HepG2 (cell line): ENCODE data around the gene MRPL20. TPM values are rescaled to one million over a fixed set of nuclear protein-coding genes. Genes with fewer than 3 reads are reported as not detected.

Experiments used
- CENPX ChIP-seq: sonication (generic); formaldehyde crosslinking; IDR thresholded peaks from 2 replicates; pipeline ENCODE4 v1.9.0; 2021; ENCODE audit warnings: mild to moderate bottlenecking, missing genetic modification reagents, moderate library complexity
- HDAC6 ChIP-seq: fragments of 200-600 bp; sonication (generic); IDR thresholded peaks from 2 replicates; pipeline ENCODE4 v1.7.0; 2017; ENCODE audit warnings: mild to moderate bottlenecking, antibody characterized with exemption, low read length, low read depth
- HHEX ChIP-seq: IDR thresholded peaks from 2 replicates; pipeline ENCODE4 v1.6.1; 2016; ENCODE audit warnings: control low read depth
- HNRNPLL ChIP-seq: fragments of 200-400 bp; formaldehyde crosslinking; IDR thresholded peaks from 2 replicates; pipeline ENCODE4 v1.6.1; 2017; ENCODE audit warnings: mild to moderate bottlenecking, low read depth, low read length; ENCODE audit not compliant: poor library complexity, severe bottlenecking
- KLF11 ChIP-seq: IDR thresholded peaks from 2 replicates; pipeline ENCODE4 v1.6.1; 2016; ENCODE audit warnings: missing compliant biosample characterization
- U2AF2 ChIP-seq: fragments of 200-400 bp; formaldehyde crosslinking; IDR thresholded peaks from 2 replicates; pipeline ENCODE4 v1.6.1; 2017; ENCODE audit warnings: low read depth, mild to moderate bottlenecking, low read length
- ZBTB3 ChIP-seq: sonication (generic); formaldehyde crosslinking; IDR thresholded peaks from 2 replicates; pipeline ENCODE4 v1.4.0; 2020; ENCODE audit warnings: low read depth, mild to moderate bottlenecking, moderate library complexity, missing genetic modification reagents, borderline replicate concordance
- ZBTB40 ChIP-seq, 2 experiments: fragments of 450-650 bp in 1 of 2; sonication (generic) in 1 of 2; formaldehyde crosslinking in 1 of 2; IDR thresholded peaks; 2 replicates each; pipeline versions ENCODE4 v1.6.1 to v1.8.0; 2016 to 2022; ENCODE audit warnings: antibody characterized with exemption in 1 of 2, mild to moderate bottlenecking in 1 of 2, missing genetic modification reagents in 1 of 2
- ZNF224 ChIP-seq: sonication (generic); formaldehyde crosslinking; IDR thresholded peaks from 2 replicates; pipeline ENCODE4 v1.5.0; 2020; ENCODE audit warnings: mild to moderate bottlenecking, missing genetic modification reagents
- ZNF256 ChIP-seq: sonication (generic); formaldehyde crosslinking; conservative IDR thresholded peaks from 2 replicates; pipeline ENCODE4 v1.4.0; 2020; ENCODE audit warnings: missing genetic modification reagents
- ZNF350 ChIP-seq: sonication (generic); formaldehyde crosslinking; IDR thresholded peaks from 2 replicates; pipeline ENCODE4 v1.4.0; 2020; ENCODE audit warnings: mild to moderate bottlenecking, low read depth, missing genetic modification reagents, borderline replicate concordance
- ZNF749 ChIP-seq: sonication (generic); formaldehyde crosslinking; IDR thresholded peaks from 2 replicates; pipeline ENCODE4 v1.8.0; 2022; ENCODE audit warnings: mild to moderate bottlenecking, missing genetic modification reagents, moderate library complexity, borderline replicate concordance
- ZNF772 ChIP-seq: sonication (generic); formaldehyde crosslinking; IDR thresholded peaks from 2 replicates; pipeline ENCODE4 v1.5.0; 2020; ENCODE audit warnings: mild to moderate bottlenecking, missing genetic modification reagents
- polyA plus RNA-seq, 8 experiments: library from polyadenylated mRNA; depleted of rRNA in 3 of 8; stranded (reverse) in 7 of 8; unstranded in 1 of 8; fragments of >200 nt; fragmentation: Illumina TruSeq in 4 of 8; extraction: Trizol in 4 of 8; gene quantifications; 2 replicates each; pipeline versions ENCODE4 v1.2.1 to v1.2.3, GENCODE V29; 2011 to 2016; ENCODE audit warnings: low read depth in 4 of 8, missing spikeins in 1 of 8, mixed read lengths in 1 of 8; ENCODE audit not compliant: insufficient read depth in 1 of 8
- total RNA-seq, 5 experiments: library from RNA; depleted of rRNA; stranded (reverse); fragments of >200 nt; fragmentation: Illumina TruSeq; extraction: Trizol; gene quantifications; 2 replicates each; pipeline ENCODE4 v1.2.3, GENCODE V29; 2016; ENCODE audit warnings: low read depth in 1 of 5
- TF ChIP-seq, protein P1 (sequence below): sonication (generic); formaldehyde crosslinking; IDR thresholded peaks from 2 replicates; pipeline ENCODE4 v1.5.0; 2020; ENCODE audit warnings: missing genetic modification reagents
- TF ChIP-seq, protein P2 (sequence below): sonication (generic); formaldehyde crosslinking; IDR thresholded peaks from 2 replicates; pipeline ENCODE4 v1.8.0; 2022; ENCODE audit warnings: missing genetic modification reagents, mild to moderate bottlenecking, moderate library complexity, borderline replicate concordance

Gene MRPL20
- total and polyA plus RNA-seq, 2 of the 13 experiments (the other 11 are each of a cell fraction or from before 2014, with no cell fraction given) = 59.2 to 127 TPM

GRCh38 chr1:1432951-1433803, 26.1 kb upstream of the MRPL20 start (continued):
- TF ChIP-seq ZBTB40 (IDR thresholded peaks at IDR 0.05) = no peak
- no peak; the same call in none of the 2 replicates for TF ChIP-seq ZBTB40 (CRISPR knock-in tag; IDR thresholded peaks at IDR 0.05)
- TF ChIP-seq KLF11 (CRISPR knock-in tag) = 0 out of 2 replicates have a peak, but pooled peaks have one; percentile 60
- peak; percentile 77; the same call in 1 of the 2 replicates for TF ChIP-seq ZNF350
- no peak for TF ChIP-seq HDAC6
- no peak for TF ChIP-seq CENPX
- TF ChIP-seq, protein P1, sequence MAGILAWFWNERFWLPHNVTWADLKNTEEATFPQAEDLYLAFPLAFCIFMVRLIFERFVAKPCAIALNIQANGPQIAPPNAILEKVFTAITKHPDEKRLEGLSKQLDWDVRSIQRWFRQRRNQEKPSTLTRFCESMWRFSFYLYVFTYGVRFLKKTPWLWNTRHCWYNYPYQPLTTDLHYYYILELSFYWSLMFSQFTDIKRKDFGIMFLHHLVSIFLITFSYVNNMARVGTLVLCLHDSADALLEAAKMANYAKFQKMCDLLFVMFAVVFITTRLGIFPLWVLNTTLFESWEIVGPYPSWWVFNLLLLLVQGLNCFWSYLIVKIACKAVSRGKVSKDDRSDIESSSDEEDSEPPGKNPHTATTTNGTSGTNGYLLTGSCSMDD (CRISPR knock-in tag) = no peak
- no peak for TF ChIP-seq HHEX (CRISPR knock-in tag)
- TF ChIP-seq ZNF256 (CRISPR knock-in tag) = no peak
- TF ChIP-seq ZBTB3 (CRISPR knock-in tag) = peak; percentile 71; the same call in 1 of the 2 replicates
- peak; percentile 91 for TF ChIP-seq HNRNPLL
- TF ChIP-seq ZNF772 = peak; percentile 78; the same call in 1 of the 2 replicates
- peak; percentile 40; the same call in 1 of the 2 replicates for TF ChIP-seq ZNF749
- TF ChIP-seq, protein P2, sequence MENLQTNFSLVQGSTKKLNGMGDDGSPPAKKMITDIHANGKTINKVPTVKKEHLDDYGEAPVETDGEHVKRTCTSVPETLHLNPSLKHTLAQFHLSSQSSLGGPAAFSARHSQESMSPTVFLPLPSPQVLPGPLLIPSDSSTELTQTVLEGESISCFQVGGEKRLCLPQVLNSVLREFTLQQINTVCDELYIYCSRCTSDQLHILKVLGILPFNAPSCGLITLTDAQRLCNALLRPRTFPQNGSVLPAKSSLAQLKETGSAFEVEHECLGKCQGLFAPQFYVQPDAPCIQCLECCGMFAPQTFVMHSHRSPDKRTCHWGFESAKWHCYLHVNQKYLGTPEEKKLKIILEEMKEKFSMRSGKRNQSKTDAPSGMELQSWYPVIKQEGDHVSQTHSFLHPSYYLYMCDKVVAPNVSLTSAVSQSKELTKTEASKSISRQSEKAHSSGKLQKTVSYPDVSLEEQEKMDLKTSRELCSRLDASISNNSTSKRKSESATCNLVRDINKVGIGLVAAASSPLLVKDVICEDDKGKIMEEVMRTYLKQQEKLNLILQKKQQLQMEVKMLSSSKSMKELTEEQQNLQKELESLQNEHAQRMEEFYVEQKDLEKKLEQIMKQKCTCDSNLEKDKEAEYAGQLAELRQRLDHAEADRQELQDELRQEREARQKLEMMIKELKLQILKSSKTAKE (CRISPR knock-in tag) = peak; percentile 97
- TF ChIP-seq ZNF224 (CRISPR knock-in tag) = no peak
- peak; percentile 56; the same call in 1 of the 2 replicates for TF ChIP-seq U2AF2
